GM12865 (cell line): ENCODE results near the gene PPP6R3.

Source experiments
- DNase-seq: peaks from one replicate; pipeline ENCODE4 v3.0.0; 2010; ENCODE audit warnings: low read depth
- H3K4me3 ChIP-seq: 2 replicates; pipeline ENCODE4 v1.5.1; 2011; ENCODE audit warnings: mild to moderate bottlenecking, low read depth, low read length, control low read depth
- TF ChIP-seq, protein P1 (sequence below): IDR thresholded peaks from 2 replicates; pipeline ENCODE4 v1.5.1; 2011; ENCODE audit warnings: low read length, control low read depth, low read depth, inconsistent platforms; ENCODE audit not compliant: insufficient read depth; ENCODE audit errors: missing control alignments

PPP6R3 gene

DNA sequence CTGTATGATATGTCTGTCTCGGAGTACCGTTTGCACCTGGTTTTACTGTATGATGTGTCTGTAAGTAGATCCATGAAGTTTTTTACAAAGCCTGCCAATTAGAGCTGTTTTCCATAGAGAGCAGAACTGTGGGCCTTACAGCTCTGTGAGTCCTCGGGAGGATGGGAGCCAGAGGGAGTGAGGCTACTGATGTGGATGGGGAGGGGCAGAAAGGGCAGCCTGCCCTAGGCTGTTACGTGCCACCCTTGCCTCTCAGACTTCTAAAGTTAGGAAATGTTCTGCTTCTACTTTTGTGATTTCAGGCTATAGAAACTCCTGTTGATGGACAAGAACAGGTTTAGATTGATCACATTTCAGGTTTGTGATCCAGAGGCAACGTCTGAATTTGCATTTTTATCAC lies 105.2 kb downstream of the PPP6R3 start:
- TF ChIP-seq, protein P1, sequence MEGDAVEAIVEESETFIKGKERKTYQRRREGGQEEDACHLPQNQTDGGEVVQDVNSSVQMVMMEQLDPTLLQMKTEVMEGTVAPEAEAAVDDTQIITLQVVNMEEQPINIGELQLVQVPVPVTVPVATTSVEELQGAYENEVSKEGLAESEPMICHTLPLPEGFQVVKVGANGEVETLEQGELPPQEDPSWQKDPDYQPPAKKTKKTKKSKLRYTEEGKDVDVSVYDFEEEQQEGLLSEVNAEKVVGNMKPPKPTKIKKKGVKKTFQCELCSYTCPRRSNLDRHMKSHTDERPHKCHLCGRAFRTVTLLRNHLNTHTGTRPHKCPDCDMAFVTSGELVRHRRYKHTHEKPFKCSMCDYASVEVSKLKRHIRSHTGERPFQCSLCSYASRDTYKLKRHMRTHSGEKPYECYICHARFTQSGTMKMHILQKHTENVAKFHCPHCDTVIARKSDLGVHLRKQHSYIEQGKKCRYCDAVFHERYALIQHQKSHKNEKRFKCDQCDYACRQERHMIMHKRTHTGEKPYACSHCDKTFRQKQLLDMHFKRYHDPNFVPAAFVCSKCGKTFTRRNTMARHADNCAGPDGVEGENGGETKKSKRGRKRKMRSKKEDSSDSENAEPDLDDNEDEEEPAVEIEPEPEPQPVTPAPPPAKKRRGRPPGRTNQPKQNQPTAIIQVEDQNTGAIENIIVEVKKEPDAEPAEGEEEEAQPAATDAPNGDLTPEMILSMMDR = no peak
- no peak overlapping the region for H3K4me3 ChIP-seq
- no peak for DNase-seq

DNA sequence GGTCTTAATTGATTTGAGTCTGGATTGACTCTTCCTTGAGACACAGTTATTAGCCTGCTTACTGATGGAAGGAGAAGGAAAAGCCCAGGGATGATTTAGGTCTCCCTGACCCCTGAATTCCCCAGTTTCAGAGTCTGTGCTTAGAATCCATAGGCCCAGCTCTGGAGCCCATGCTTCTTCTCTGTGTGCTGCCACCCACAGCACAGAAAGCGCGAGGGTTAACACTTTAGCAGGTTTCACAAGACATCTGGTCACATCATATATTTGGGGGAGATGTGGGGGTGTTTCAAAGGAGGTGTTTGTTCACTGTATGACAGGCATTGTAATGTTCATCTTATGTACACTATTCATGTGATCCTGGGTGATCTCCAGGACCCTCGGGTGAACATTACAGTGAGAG lies 107.0 kb downstream of the PPP6R3 start:
- TF ChIP-seq, protein P1 = no peak
- H3K4me3 ChIP-seq = no peak overlapping the region
- no peak for DNase-seq

DNA sequence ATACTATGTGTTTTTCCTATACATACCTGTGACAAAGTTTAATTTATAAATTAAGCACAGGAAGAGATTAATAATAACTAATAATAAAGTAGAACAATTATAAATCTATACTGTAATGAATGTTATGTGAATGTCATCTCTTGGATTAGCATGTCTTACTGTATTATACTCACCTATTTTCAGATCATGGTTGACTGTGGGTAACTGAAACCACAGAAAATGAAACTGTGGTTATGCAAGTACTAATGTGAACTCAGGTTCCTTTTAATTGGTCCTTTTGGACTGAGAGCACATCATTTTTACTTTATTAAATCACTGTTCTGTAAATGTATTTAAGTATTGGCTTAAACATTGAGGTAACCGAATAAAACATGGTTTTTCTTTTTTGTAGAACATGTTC lies 108.8 kb downstream of the PPP6R3 start:
- H3K4me3 ChIP-seq = no peak overlapping the region
- DNase-seq = peak; percentile 68
- TF ChIP-seq, protein P1 = no peak

DNA sequence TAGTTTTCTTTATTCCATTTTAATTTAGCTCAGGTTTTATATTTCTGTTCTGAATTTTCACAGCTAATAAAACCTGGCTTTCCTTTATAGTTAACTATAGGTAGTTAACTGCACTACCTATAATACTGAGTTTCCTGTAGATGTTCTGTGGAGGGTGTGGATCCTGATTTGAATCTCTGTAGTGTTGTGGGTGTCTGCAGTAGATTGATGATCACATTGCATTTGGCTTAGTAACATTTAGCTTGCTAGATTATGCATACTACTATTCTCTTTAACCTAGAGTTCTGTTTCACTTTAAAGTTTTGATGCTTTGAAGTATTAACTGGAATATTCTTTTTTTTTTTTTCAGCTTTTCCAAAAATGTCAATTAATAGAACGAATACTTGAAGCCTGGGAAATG lies 110.1 kb downstream of the PPP6R3 start:
- H3K4me3 ChIP-seq = no peak overlapping the region
- no peak for DNase-seq
- TF ChIP-seq, protein P1 = no peak

DNA sequence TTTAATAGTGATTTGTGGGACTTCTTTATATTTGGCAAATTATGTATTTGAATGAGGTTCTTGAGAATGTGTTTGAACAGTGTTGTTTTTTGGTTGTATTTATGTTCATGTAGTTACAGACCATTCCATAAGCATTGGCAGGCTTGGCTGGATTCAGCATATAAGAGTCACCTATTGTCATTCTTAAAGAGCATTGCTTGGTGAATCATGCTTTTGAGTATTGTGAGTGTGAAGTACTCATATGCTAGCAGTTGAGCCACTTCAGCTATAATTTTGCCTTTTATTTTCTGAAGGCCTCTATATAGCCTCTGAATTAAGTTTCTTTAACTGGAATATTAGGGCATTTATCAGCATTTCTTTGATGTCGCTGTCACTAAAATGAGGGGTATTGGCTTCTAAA lies 113.8 kb downstream of the PPP6R3 start:
- no peak for DNase-seq
- TF ChIP-seq, protein P1 = no peak
- H3K4me3 ChIP-seq = no peak overlapping the region

DNA sequence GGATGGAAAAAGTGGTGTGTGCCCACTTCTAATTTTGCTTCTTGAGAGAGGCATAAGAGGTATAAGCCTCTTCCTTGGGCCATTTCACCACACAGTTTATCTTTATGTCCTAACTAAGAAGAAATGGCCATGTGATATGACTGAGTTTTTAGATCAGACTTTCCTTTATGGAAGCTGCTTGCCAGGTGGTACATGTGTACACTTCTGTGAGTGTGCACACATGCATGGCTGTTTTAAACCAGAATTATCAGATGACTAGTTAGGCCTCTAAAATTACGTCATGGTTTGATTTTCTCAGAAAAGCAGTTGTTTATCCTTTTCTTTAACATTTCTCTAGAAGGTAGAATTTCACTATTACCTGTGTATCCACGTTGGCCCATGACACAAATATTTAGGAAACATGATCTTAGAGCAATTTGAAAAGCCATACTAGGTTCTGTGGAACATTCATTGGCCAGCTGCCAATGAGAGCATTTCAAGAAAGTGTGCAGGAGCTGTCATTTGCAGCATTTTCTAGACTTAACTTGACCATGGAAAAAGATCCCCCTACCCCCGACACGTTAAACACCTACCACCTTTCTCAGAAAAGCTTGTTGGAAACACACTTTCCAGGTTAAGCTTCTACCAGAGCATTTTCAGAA lies 114.6 kb downstream of the PPP6R3 start:
- TF ChIP-seq, protein P1 = no peak
- DNase-seq = no peak
- H3K4me3 ChIP-seq = no peak overlapping the region

DNA sequence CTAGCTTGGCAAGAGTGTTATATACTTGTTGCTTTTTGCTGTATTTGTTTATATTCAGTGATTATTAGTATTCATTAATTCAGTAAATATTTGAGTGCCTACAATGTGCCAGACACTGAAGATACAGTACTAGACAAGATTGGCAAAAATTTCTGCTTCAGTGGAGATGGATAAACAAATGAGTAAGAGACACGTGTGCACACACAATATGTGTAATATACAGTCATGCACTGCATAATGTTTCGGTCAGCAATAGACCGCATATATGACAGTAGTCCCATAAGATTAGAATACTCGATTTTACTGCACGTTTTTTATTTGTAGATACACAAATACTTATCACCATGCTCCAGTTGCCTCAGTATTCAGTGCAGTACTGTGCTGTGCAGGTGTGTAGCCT lies 118.9 kb downstream of the PPP6R3 start:
- TF ChIP-seq, protein P1 = no peak
- no peak overlapping the region for H3K4me3 ChIP-seq

More for the DNA sequence above, 118.9 kb downstream of the PPP6R3 start:
- DNase-seq = no peak
